Putamen (tissue), 1 donor: ENCODE results near the gene CSNK1G1.

Experiments
- DNase-seq: peaks from one replicate; pipeline ENCODE4 v3.0.0-alpha.2; 2016; ENCODE audit warnings: low spot score

CSNK1G1 gene

GRCh38 chr15:64191971-64192830, 163.8 kb downstream of the CSNK1G1 start:
- DNase-seq, result no peak

DNA sequence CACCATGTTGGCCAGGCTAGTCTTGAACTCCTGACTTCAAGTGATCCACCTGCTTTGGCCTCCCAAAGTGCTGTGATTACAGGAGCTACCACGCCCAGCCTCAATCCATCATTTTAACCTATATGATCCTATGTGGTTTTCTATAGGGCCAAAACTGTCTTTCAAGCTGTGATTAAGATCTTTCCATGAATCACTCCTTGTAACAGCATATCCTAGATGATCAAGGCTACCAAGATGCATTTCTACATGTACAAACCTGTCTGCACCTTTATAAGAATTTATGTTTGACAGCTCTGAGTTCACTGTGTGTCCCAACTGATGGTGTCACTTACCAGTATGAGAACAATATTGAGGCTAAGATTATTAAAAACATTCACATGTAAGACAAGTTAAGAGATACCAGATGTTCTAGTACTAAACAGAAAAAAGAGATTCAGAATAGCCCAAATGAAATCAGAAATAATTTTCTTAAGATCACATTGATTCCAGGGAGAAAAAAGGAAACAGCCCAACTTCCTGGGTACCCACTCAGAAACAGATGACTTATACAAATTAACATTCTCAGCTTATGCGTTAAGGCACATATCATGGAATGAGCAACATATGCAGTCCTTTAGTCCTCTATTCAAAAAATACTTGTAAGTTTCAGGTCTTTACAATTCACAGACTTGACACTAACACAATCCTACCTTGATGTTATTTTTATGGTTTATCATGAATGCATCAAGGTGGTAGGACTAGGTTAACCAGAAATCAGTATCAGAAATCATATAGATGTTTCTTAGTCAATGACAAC, 168.4 kb downstream of the CSNK1G1 start:
- DNase-seq, result no peak

DNA sequence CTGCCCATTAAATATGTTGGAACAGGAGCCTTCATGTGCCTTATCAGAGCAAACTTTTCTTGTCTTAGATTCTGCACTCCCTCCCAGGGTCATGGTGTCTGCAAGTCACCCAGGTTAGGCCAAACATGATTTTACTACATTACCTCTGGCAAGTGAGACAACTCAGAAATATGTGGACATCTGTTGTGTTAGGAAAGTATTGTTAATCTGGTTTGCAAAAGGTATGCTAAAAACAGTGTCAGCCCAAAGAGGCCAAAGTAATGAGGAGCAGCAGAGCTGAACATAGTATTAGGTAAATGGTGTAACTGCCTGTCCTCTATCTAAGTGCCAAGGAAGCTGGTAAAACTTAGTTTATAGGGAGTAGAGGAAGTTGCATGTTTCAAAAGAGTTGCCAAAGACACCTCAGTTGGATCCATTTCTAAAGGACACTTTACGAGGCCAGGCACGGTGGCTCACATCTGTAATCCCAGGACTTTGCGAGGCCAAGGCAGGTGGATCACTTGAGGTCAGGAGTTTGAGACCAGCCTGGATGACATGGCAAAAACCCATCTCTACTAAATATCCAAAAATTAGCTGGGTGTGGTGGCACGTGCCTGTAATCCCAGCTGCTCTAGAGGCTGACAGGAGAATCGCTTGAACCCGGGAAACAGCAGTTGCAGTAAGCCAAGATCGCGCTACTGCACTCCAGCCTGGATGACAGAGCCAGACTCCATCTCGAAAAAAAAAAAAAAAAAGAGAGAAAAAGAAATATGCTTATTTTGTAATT, 170.6 kb downstream of the CSNK1G1 start:
- no peak for DNase-seq

- DNase-seq, result no peak
Measured at GRCh38 chr15:64182859-64183370, 173.1 kb downstream of the CSNK1G1 start.

DNA sequence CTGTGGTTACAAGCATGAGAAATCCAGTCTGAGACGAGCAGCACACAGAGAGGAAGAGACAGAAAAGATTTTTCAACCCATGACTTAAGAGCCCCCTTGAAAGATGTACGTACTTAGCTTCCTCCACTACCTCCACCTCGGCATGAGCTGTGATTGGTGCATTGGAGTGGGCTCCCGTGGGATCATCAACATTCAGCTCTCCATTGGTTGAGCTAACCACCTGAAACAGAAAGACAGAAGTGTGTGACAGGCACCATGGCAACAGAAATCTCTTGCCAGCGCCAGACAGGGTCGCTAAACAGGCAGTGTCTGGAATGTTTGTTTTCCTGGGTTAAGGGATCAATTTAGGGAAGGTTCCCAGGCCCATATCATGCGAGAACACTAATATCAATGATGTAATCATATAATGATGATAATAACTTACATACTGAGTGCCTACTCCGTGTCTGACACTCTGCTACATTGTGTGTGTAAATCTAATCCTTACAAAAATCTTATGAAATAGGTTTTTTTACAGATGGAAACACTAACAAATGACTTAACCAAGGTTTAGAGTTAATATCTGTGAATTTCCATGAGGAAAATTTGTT, 175.6 kb downstream of the CSNK1G1 start:
- DNase-seq, result peak; percentile 66

DNA sequence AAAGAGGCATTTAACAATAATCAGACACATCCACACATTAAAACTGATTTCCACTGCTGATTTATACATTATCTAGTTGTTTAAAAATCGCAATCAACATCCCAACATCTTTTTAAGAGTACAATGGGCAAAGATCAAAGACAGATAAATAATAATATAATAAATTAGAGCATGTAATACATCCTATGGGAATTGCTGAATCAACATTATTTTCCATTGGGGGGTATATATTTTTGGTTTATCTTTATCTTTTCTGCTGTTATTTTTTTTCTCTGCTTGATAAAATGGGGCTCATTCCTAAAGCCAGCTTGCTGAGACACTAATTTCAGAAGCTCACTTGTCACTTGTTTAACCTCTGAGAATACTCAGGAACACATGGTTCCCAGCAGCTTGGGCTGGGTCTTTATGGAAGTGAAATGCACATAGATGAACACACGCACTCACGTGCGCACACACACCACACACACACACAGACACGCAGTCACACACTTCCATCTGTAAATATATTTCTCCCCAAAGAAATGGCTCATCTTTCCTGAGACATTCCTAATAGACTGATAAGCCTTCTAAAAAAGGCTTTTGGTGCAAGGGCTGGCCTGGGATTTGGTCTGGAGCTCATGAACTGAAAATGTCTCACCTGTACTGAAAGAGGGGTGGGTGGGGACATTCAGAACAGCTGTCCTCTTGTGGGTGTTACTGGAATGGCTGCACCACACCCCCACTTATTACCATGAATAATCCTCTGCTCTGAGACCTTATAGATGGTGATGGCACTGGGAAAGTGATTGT, 189.7 kb downstream of the CSNK1G1 start:
- no peak for DNase-seq

DNA sequence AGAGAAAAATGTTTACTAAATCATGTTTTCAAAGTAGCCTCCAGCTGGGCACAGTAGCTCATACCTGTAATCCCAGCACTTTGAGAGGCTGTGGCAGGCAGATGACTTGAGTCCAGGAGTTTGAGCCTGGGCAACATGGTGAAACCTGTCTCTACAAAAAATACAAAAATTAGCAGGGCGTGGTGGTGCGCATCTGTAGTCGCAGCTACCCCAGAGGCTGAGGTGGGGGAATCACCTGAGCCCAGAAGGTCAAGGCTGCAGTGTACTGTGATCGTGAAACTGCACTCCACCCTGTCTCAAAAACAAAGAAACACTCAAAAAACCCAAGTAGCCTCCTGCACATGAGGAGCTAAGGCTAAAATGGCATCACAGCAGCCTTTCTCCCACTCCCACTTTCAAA, 191.5 kb downstream of the CSNK1G1 start:
- no peak for DNase-seq

- no peak for DNase-seq
Measured at GRCh38 chr15:64163659-64164362, 192.2 kb downstream of the CSNK1G1 start.

DNA sequence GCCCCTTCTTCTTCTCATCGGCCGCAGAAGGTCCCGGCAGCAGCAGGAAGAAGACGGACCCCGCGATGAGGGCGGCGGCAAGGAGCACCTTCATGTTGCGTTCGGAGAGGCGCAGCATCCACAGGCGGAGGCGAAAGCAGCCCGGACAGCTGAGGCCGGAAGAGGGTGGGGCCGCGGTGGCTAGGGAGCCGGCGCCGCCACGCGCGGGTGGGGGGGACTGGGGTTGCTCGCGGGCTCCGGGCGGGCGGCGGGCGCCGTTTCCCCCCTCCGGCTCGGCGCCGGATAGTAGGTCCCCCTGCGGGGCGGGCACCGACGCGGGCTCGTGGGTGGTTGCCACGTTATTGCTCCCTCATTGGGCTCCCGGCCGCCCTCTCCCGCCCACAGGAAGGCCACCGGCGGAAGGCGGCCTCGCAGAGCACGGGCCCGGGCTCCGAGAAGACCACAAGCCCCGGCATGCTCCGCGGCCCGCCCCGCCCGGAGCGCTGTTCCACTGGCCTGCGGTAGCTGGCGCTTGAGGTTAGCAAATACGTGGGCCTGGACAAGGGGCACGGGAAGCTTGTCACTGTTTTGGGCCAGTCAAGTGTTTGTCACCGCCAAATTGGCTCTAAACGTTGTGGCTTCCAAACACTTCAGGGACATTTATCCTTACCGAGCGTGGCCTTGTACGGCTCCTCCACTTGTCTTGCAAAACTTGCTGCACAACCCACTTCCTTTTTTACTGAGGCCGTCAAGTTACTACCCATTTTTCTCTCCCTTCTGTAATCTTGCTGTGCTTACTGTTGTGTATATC, 192.9 kb downstream of the CSNK1G1 start, which contains the start of gene PPIB:
Gene PPIB, minus strand, starts transcription at position 154 of the 790 bp plus-strand sequence. Its CDS starts 36 bp downstream, at position 118.
- DNase-seq, result peak; percentile 98

- DNase-seq, result no peak
Measured at GRCh38 chr15:64162478-64162868, 193.5 kb downstream of the CSNK1G1 start.

DNA sequence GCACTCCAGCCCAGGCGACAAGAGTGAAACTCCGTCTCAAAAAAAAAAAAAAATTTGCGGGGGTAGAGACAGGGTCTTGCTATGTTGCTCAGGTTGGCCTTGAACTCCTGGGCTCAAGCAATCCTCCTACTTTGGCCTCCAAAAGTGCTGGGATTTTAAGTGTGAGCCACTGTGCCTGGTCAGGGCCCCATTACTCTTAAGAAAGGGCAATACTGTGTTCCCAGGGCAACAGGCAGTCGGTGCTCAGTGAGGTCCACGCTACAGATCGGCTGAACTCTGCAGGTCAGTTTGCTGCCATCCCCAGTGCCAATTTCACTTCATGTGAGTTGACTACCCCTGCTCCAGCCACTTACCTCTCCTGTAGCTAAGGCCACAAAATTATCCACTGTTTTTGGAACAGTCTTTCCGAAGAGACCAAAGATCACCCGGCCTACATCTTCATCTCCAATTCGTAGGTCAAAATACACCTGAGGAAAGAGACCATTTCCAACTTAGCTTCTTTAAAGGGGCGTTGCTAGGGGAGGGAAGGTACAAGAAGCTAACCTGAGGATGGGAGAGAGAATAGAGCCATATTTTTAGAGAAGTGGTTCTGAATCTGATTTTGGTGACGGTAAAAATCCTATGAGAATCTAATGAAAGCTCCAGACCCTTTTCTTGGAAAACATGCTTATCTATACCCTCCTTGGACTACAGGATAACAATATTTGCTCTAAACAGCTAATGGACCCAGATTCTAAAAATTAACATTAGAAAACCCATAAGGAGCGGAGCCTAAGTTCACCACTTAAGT, 194.1 kb downstream of the CSNK1G1 start:
- no peak for DNase-seq

- no peak for DNase-seq
Measured at GRCh38 chr15:64158363-64159134, 197.4 kb downstream of the CSNK1G1 start.

DNA sequence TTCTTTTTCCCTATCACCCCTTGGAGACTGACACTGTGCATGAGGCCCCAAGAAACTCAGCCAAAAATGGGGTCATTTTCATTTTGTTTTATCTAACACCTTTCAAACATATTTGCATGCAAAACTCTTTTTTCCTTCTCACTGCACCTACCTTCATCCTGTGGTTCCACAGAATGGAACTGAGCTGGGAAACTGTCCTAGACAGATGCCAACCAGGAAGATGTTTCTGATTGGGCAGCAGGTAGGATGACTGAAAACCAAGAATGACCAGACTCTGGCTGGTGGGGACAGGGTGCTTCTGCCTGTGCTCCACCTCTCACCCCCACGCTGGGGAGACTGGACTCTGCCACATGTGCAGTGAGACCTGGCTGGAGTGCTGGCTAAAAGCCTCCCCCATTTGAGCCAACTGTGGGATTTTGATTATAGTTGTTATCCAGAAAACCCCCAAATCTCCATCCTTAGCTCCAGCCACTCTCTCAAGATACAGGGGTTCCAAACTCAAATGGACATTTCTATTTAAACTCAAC, 198.3 kb downstream of the CSNK1G1 start:
- no peak for DNase-seq

DNA sequence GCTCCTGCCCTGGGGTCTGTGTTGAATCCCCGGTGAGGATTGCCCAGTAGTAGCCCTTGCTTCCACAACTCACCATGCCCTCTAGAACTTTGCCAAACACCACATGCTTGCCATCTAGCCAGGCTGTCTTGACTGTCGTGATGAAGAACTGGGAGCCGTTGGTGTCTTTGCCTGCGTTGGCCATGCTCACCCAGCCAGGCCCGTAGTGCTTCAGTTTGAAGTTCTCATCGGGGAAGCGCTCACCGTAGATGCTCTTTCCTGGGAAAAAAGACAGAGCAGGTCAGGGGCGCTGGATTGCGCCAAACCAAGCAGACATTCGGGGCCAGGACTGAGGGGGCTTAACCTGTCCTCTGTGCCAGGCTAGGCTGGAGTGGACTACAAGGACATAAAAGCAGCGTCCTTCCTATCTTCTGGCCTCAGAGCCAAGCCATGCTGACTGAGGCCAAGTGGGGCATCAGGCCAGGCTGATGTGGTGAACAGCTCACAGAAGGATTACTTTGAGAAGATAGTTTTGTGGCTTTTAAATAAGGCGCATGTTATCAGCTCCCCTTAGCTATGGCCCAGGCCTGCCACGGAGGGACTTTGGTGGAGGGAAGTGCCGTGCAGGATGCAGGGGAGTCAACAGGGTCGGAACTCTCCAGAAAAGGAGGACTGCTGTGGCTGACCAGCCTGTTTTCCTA, 199.2 kb downstream of the CSNK1G1 start:
- DNase-seq, result no peak

- no peak for DNase-seq
Measured at GRCh38 chr15:64155802-64156651, 199.9 kb downstream of the CSNK1G1 start.
